AG04450 (cell line): ENCODE data around the gene SLC12A5. TPM values are rescaled to one million over a fixed set of nuclear protein-coding genes. Genes with fewer than 3 reads are reported as not detected.
"Not testable (repeated sequence)": the region's sequence is repeated elsewhere in the genome, so short reads cannot be mapped to it uniquely, and the experiment has no call there.

Experiments
- CTCF ChIA-PET: fragments of 300-600, 350-600 bp; formaldehyde crosslinking; extraction: SDS; loops from one replicate; lab custom pipeline; 2022; ENCODE audit warnings: antibody characterized with exemption, inconsistent platforms; lab: Charles Lee
- POLR2A ChIA-PET: fragments of 350-600 bp; formaldehyde crosslinking; extraction: SDS; loops from one replicate; lab custom pipeline; 2021; ENCODE audit warnings: antibody characterized with exemption, inconsistent platforms; lab: Yijun Ruan, JAX
- DNase-seq: peaks from one replicate; pipeline ENCODE4 v3.0.0-alpha.2; 2011; ENCODE audit warnings: low read depth, low spot score
- H3K27ac ChIP-seq: one replicate; pipeline ENCODE4 v1.5.1; 2012; ENCODE audit warnings: low read depth, low read length, control low read depth
- H3K27me3 ChIP-seq: one replicate; pipeline ENCODE4 v1.6.0; 2012; ENCODE audit warnings: low read length; ENCODE audit not compliant: control insufficient read depth, insufficient read depth
- H3K4me3 ChIP-seq: 2 replicates; pipeline ENCODE4 v1.5.1; 2011; ENCODE audit warnings: mild to moderate bottlenecking, low read depth, low read length, control low read depth
- H3K9me3 ChIP-seq: 2 replicates; pipeline ENCODE4 v1.5.1; 2012; ENCODE audit warnings: low read length; ENCODE audit not compliant: control insufficient read depth, insufficient read depth
- CTCF ChIP-seq: IDR thresholded peaks from 2 replicates; pipeline ENCODE4 v1.5.1; 2011; ENCODE audit warnings: low read depth, low read length, control low read depth, inconsistent platforms
- polyA plus RNA-seq: library from polyadenylated mRNA; depleted of rRNA; stranded (reverse); fragments of >200 nt; gene quantifications from 2 replicates; pipeline ENCODE4 v1.2.3, GENCODE V29; 2011

SLC12A5 gene
- polyA plus RNA-seq, 1 experiment, result 0.55 TPM

- no peak for DNase-seq
- Histone ChIP-seq H3K9me3 (no peaks in the 10 kb centered on the region; the same call in 1 of the 2 replicates), H3K4me3 (no peak overlapping the region), H3K27ac (no peak overlapping the region), H3K27me3 (peaks cover 21% of the 10 kb centered on the region)
- POLR2A ChIA-PET, result no interaction called here
- CTCF ChIA-PET, result no interaction called here
- TF ChIP-seq CTCF, result no peak
These were observed 70.7 kb downstream of the SLC12A5 start for GRCh38 chr20:46099491-46100287.

- CTCF ChIA-PET, H3K4me3 ChIP-seq, DNase-seq, H3K9me3 ChIP-seq, H3K27ac ChIP-seq, POLR2A ChIA-PET: not testable (repeated sequence)
- peaks cover 25% of the 10 kb centered on the region for H3K27me3 ChIP-seq
These were observed 71.4 kb downstream of the SLC12A5 start for GRCh38 chr20:46100444-46100843.

DNA sequence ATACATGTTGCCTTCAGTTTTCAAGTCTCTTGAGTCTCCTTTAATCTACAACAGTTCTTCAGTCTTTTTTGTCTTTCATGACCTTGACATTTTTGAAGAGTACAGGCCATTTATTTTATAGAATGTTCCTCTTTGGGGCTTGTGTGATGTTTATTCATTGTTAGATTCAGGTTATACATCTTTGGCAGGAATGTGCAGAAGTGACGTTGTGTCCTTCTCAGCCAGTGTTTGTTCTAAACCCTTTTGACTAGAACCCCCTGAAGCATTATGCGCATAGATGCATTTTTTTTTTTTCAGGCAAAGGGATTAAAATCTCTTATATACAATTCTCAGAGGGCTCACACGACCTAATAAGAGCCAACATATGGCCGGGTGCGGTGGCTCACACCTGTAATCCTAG lies 72.0 kb downstream of the SLC12A5 start:
- peaks cover 25% of the 10 kb centered on the region for H3K27me3 ChIP-seq
- CTCF ChIA-PET, result no interaction called here
- no peak for TF ChIP-seq CTCF

DNA sequence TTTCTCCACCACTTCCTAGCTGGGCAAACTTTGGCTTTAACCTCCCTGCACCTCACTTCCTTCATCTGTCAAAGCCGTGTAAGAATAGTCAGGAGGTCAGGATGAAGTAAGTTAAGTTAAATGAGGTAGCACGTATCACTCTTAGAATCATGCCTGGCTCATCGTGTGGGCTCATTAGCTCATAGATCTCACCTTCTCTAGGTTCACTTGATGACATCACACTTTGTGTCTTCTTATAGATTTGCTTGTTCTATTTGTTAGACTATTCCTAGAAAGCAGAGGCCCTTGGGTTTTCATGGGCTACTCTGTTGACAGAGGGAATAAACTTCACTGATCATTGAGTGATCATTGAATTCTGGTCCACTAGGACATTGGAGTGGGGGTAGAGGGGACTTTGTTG lies 72.9 kb downstream of the SLC12A5 start:
- Histone ChIP-seq H3K4me3 (no peak overlapping the region), H3K27ac (no peak overlapping the region), H3K9me3 (no peaks in the 10 kb centered on the region; the same call in 1 of the 2 replicates), H3K27me3 (peaks cover 26% of the 10 kb centered on the region)
- no peak for TF ChIP-seq CTCF
- DNase-seq, result no peak
- ChIA-PET POLR2A (no interaction called here), CTCF (no interaction called here)

More for the DNA sequence above, 72.0 kb downstream of the SLC12A5 start:
- POLR2A ChIA-PET, result no interaction called here
- Histone ChIP-seq H3K27ac (no peak overlapping the region), H3K9me3 (no peaks in the 10 kb centered on the region; the same call in 1 of the 2 replicates), H3K4me3 (no peak overlapping the region)
- no peak for DNase-seq

DNA sequence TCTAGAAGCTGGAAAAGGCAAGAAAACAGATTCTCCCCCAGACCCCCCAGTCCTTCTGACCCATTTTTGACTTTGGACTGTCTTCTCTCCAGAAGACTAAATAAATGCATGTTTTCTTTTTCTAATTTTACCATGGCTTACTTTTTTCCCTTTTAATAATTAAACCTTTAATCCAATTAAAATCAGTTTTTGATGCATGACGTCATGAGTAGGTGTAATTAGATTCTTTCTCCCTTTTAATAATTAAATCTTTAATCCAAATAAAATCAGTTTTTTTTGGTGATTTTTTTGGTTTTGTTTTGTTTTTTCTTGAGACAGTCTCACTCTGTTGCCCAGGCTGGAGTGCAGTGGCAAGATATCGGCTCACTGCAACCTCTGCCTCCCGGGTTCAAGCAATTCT lies 73.9 kb downstream of the SLC12A5 start:
- Histone ChIP-seq H3K9me3 (no peaks in the 10 kb centered on the region; the same call in 1 of the 2 replicates), H3K27me3 (peaks cover 26% of the 10 kb centered on the region), H3K4me3 (no peak overlapping the region), H3K27ac (no peak overlapping the region)
- ChIA-PET POLR2A (no interaction called here), CTCF (interaction anchor here (0.9 to 1.0 kb wide), 2 partner anchors 22 to 88 kb away, joined by 3 read pairs; no protein-coding TSS in a partner anchor)
- no peak for DNase-seq
- no peak for TF ChIP-seq CTCF
